ENCODE data around the gene GTF2H3. TPM values are rescaled to one million over a fixed set of nuclear protein-coding genes. Genes with fewer than 3 reads are reported as not detected.

Gene GTF2H3
- total and polyA plus RNA-seq, 2 experiments from 2014 or later = 10.5 to 27.7 TPM

GRCh38 chr12:123617144-123617543 lies 16.5 kb upstream of the GTF2H3 start (continued):
- no peak for TF ChIP-seq CTCF (conservative IDR thresholded peaks at IDR 0.05; ENCODE audit: low read depth in 2 of 2)
- TF ChIP-seq EZH2phosphoT487 (IDR thresholded peaks at IDR 0.05; ENCODE audit: unreplicated experiment) = no peak
- no peak for TF ChIP-seq CREB1 (CRISPR knock-in tag; IDR thresholded peaks at IDR 0.05; ENCODE audit: low read depth)
- TF ChIP-seq STAT1 (IDR thresholded peaks at IDR 0.05; ENCODE audit: unreplicated experiment) = no peak
- no peak for TF ChIP-seq ZNF331 (CRISPR knock-in tag; IDR thresholded peaks at IDR 0.05; ENCODE audit: low read depth)
- TF ChIP-seq, protein P1, sequence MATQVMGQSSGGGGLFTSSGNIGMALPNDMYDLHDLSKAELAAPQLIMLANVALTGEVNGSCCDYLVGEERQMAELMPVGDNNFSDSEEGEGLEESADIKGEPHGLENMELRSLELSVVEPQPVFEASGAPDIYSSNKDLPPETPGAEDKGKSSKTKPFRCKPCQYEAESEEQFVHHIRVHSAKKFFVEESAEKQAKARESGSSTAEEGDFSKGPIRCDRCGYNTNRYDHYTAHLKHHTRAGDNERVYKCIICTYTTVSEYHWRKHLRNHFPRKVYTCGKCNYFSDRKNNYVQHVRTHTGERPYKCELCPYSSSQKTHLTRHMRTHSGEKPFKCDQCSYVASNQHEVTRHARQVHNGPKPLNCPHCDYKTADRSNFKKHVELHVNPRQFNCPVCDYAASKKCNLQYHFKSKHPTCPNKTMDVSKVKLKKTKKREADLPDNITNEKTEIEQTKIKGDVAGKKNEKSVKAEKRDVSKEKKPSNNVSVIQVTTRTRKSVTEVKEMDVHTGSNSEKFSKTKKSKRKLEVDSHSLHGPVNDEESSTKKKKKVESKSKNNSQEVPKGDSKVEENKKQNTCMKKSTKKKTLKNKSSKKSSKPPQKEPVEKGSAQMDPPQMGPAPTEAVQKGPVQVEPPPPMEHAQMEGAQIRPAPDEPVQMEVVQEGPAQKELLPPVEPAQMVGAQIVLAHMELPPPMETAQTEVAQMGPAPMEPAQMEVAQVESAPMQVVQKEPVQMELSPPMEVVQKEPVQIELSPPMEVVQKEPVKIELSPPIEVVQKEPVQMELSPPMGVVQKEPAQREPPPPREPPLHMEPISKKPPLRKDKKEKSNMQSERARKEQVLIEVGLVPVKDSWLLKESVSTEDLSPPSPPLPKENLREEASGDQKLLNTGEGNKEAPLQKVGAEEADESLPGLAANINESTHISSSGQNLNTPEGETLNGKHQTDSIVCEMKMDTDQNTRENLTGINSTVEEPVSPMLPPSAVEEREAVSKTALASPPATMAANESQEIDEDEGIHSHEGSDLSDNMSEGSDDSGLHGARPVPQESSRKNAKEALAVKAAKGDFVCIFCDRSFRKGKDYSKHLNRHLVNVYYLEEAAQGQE (IDR thresholded peaks at IDR 0.05; ENCODE audit: unreplicated experiment) = no peak
- TF ChIP-seq, protein P2, sequence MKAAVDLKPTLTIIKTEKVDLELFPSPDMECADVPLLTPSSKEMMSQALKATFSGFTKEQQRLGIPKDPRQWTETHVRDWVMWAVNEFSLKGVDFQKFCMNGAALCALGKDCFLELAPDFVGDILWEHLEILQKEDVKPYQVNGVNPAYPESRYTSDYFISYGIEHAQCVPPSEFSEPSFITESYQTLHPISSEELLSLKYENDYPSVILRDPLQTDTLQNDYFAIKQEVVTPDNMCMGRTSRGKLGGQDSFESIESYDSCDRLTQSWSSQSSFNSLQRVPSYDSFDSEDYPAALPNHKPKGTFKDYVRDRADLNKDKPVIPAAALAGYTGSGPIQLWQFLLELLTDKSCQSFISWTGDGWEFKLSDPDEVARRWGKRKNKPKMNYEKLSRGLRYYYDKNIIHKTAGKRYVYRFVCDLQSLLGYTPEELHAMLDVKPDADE (IDR thresholded peaks at IDR 0.05) = no peak
- TF ChIP-seq NANOG (IDR thresholded peaks at IDR 0.05; ENCODE audit: borderline replicate concordance) = no peak
- TF ChIP-seq EZH2 (IDR thresholded peaks at IDR 0.05; ENCODE audit: low read depth, unreplicated experiment) = no peak
- no peak for TF ChIP-seq ZNF114 (CRISPR knock-in tag; IDR thresholded peaks at IDR 0.05)

- no peak overlapping the region for H3K27ac Mint-ChIP-seq
- DNase-seq (ENCODE audit: low spot score) (no peak), ATAC-seq (no peak; the same call in 2 of the 3 replicates)
- Histone ChIP-seq H3F3A (replicated peaks; ENCODE audit: low read depth) (peaks cover 46% of the 10 kb centered on the region), H3K4me3 (no peak overlapping the region), H3K27ac (ENCODE audit: low read depth) (no peak overlapping the region), H2AFZ (no peak overlapping the region), H4K20me1 (replicated peaks; ENCODE audit: insufficient read depth) (peaks cover 22% of the 10 kb centered on the region), H3K4me1 (ENCODE audit: insufficient read depth) (no peaks in the 10 kb centered on the region), H3K27me3 (ENCODE audit: insufficient read depth) (no peaks in the 10 kb centered on the region), H3K79me2 (replicated peaks; ENCODE audit: insufficient read depth) (peaks cover under 1% of the 10 kb centered on the region; the same call in 1 of the 2 replicates), H3K36me3 (ENCODE audit: insufficient read depth) (peaks cover 65% of the 10 kb centered on the region), H3K9me2 (ENCODE audit: insufficient read depth) (no peaks in the 10 kb centered on the region), H3K4me2 (no peak overlapping the region)
- H3K36me3 Mint-ChIP-seq (ENCODE audit: low read depth) = peaks cover 92% of the 10 kb centered on the region
- H3K27me3 Mint-ChIP-seq (ENCODE audit: insufficient read depth, low read depth, poor library complexity) = no peaks in the 10 kb centered on the region
- H3K4me1 Mint-ChIP-seq = no peaks in the 10 kb centered on the region
- no peak overlapping the region for H3K4me3 Mint-ChIP-seq
- H3K9me3 Mint-ChIP-seq = no peaks in the 10 kb centered on the region; the same call in 2 of the 3 replicates
- no peak for TF ChIP-seq NANOG (IDR thresholded peaks at IDR 0.05; ENCODE audit: borderline replicate concordance)
- no peak for TF ChIP-seq JUNB (IDR thresholded peaks at IDR 0.05; ENCODE audit: unreplicated experiment)
- TF ChIP-seq EZH2 (IDR thresholded peaks at IDR 0.05; ENCODE audit: low read depth, unreplicated experiment) = no peak
- TF ChIP-seq, protein P1 (IDR thresholded peaks at IDR 0.05; ENCODE audit: unreplicated experiment) = no peak
- TF ChIP-seq STAT1 (IDR thresholded peaks at IDR 0.05; ENCODE audit: unreplicated experiment) = no peak
- TF ChIP-seq EZH2phosphoT487 (IDR thresholded peaks at IDR 0.05; ENCODE audit: unreplicated experiment) = no peak
Observed at GRCh38 chr12:123617580-123617979, 16.0 kb upstream of the GTF2H3 start.

Measured in GM23338 (cell line).